GOT3 (cell line): ENCODE measurements around the gene PLEKHG3.

Experiments
- DNase-seq: peaks from one replicate; lab custom pipeline; 2025; ENCODE audit warnings: mixed read lengths; lab: John Stamatoyannopoulos, UW

Gene PLEKHG3

GRCh38 chr14:64764641-64765520 lies 60.7 kb downstream of the PLEKHG3 start:
- DNase-seq, result peak; percentile 26

DNA sequence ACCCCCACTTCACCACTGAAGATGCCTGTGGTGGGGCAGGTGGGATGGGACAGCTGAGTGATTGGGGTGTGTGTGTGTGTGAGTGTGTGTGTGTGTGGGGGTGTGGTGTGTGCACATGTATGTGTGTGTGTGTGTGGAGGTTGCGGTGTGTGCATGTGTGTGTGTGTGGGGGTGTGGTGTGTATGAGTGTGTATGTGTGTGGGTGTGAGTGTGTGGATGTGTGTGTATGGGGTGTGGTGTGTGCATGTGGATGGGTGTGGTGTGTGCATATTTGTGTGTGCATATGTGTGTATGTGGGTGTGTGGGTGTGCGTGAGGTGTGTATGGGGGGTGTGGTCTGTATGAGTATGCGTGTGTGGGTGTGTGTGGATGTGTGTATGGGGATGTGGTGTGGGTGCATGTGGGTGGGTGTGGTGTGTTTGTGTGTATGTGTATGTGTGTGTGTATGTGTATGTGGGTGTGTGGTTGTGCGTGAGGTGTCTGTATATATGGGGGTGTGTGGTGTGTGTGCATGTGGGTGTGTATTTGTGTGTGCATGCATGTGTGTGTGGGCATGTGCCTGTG lies 61.6 kb downstream of the PLEKHG3 start:
- DNase-seq, result no peak

DNA sequence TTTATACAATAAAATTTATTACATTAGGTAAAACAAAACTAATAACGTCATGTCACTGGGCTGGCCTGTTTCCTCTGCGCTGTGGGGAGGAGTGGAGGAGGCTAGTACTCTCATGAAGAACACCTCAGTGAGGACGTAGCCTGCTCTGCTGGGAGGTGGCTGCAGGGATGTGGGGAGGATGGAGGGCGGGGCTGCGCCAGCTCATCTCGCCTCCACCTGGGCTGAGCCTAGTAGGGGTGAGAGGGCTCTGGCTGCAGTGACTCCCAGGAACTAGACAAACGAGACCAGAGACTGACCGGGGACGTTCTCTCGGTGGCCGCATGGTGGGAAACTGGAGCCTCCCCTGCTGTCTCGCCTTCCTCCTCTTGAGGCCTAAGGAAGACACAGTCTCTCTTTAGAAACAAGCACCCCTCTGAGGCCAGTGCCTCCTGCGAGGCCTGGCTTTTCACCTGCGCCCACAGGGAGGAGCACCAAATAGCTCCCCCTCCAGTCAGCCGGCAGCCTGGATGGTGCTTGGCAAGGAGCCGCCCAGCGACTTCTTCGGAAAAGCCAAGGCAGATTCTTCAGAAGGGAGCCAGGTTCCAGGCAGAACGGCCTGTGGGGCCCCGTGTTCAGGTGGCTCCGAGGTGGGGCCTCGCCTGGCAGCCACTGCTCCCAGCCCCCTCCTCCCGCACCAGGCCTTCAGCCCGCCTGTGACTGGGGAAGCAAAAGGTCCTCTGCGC lies 62.4 kb downstream of the PLEKHG3 start:
- DNase-seq, result no peak

- DNase-seq, result no peak
These were observed 63.2 kb downstream of the PLEKHG3 start for GRCh38 chr14:64767215-64767964.

- no peak for DNase-seq
These were observed 64.3 kb downstream of the PLEKHG3 start for GRCh38 chr14:64768401-64769095.

DNA sequence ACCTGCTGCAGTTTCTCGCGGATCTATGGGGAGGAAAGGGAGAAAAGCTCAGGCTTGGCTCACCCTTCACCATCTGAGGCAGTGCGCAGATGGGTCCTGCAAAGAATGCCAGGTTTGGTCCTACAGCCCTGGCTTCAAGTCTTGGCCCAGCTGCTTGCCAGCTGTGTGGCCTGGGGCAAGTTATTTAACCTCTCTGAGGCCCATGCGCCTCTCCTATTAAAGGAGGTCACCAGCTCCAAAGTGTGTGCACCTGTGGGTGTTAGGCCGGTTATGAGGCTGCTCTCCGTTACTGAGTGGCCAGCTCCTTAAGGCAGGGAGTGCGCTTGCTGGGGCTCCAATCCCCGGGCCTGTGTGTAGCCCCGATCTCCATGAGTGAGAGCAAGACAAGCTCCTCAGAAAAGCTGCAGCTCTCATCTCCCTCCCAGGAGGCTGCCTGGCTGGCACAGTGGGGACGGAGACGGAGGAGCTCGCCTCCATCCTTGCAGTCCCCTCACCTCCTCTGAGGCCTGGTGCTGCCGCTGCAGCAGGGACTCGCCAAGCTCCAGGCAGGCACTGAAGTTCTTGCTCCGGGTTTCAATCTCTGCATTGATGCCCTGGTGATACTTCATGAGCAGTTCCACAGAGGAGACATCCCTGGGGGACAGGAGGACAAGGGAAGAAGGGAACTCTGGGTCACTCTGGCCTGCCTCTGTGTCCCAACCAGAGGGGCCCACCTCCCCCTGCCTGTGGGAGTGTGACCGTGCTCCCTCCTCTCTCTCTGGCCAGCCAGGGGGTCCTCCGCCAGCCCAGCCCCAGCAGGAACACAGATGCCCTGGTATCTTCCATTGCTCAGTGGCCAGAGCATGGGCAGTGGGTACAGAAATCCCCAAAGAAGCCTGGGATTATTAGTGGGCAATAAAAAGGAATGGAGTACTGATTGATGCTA lies 65.1 kb downstream of the PLEKHG3 start:
- DNase-seq, result no peak

DNA sequence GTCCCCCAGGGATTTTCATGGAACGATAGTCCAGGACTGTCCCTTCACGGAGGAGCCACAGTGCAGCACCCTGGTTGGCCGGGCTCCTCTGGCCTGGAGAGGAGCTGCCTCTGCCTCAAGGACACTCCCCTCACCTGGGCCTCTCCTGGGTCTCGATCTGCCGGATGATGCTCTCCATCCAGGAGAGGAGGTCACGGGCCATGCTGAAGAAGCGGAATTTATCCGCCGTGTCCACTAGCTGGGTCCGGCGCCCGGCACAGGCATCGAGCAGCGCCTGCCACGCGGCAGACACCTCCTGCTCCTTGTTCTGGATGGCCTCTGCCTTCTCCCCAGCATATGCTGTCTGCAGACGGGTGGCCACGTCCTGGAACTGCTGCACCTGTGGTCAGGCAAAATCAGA lies 66.5 kb downstream of the PLEKHG3 start:
- no peak for DNase-seq

GRCh38 chr14:64771161-64771560 lies 66.9 kb downstream of the PLEKHG3 start:
- DNase-seq, result no peak

- DNase-seq, result no peak
These were observed 68.2 kb downstream of the PLEKHG3 start for GRCh38 chr14:64772397-64772950.

DNA sequence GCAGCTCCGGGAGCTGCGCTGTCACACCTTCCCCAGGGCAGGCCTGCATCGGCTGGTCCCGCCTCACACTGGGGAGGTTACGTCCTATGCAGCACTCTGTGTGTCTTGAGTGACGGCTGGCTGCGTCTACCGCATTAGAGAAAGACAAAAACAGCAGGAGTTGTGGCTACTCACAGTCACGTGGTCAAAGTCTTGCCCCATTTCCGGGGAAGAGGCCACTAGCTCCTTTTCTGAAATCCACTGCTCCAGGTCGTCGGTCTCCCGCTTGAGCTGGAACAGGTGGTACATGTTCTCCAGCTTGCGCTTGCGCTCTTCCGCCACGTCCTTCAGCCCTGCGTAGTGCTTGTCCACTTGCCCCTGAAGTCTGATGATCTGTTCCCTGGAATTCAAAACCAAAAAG lies 68.8 kb downstream of the PLEKHG3 start:
- DNase-seq, result no peak

DNA sequence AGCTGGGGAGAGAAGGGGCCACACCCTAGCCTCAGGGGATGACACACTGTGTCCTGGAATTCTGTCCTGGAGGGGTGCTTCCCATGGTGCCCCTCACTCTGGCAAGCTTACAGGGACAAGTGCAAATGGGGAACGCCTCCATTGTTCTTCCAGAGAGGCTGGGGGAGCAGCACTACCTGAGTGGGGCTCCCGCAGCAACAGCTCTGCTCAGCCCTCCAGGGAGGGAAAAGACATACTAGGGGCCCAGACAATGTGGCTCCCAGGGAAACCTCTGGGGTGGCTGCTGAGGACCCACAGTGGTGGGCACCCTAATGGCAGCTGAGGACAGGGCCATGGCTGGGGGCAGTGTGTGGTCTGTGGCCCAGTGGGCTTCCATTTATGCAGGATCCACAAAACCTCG lies 69.4 kb downstream of the PLEKHG3 start:
- no peak for DNase-seq

DNA sequence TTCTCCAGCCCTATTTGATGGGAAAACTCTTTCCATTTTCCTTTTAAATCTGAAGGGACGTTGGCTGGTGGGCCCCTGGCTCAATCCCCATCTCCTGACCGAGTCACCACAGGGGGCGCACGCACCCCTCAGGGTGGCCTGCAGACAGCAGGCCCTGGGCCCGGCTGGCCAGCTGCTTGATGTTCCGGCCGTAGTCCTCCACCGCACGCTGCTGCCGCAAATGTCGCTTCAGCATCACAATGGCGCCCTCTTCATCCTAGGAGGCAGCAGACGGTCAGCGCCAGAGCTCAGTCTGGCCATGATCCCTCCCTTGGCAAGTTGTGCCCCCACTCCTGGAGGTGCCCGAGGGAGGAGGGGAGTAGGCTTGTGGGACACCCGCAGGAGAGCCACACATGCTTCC lies 70.0 kb downstream of the PLEKHG3 start:
- no peak for DNase-seq

GRCh38 chr14:64775081-64775777 lies 71.0 kb downstream of the PLEKHG3 start:
- DNase-seq, result no peak

GRCh38 chr14:64777461-64777860 lies 73.2 kb downstream of the PLEKHG3 start:
- no peak for DNase-seq

GRCh38 chr14:64778104-64778754 lies 74.0 kb downstream of the PLEKHG3 start:
- DNase-seq, result no peak

- DNase-seq, result no peak
These were observed 75.2 kb downstream of the PLEKHG3 start for GRCh38 chr14:64779472-64779871.

GRCh38 chr14:64782196-64782595 lies 78.0 kb downstream of the PLEKHG3 start:
- no peak for DNase-seq

DNA sequence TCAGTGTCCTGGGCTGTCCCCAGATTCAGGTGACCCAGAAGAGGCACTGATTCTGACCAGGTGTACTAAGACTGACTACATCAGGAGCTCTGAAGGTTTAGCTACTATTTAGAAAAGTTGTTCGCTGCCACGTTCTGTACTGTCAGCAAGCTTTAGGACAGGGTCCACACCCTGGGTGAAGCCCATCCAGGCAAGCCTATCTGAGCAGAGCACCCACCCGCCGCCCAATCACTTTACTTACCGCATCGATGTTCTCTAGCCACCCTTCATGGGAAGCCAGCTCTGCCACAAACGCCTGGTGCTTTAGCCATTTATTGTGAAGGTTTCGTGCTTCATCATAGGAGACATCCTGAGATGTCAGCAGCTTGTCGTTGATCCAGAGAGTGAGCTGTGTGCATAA lies 79.8 kb downstream of the PLEKHG3 start:
- DNase-seq, result no peak
